Activated B cell treated with CpG ODN at 0.5 μM for 24 hours (primary cell): ENCODE results near the gene RNF125. TPM values are rescaled to one million over a fixed set of nuclear protein-coding genes. Genes with fewer than 3 reads are reported as not detected.

ENCODE experiments used
- ATAC-seq: fragments of 200-7000 bp; cut with Tn5 transposase; one replicate; pipeline ENCODE4 v1.10.0; 2021; ENCODE audit warnings: low read depth, mild to moderate bottlenecking, moderate library complexity
- CTCF ChIA-PET: fragments of 350-600 bp; sonication (Branson Sonifier 250); formaldehyde crosslinking; loops from one replicate; lab custom pipeline; 2021; ENCODE audit warnings: antibody characterized with exemption; lab: Charles Lee
- POLR2A ChIA-PET: fragments of 350-600 bp; sonication (Branson Sonifier 250); formaldehyde crosslinking; loops from one replicate; lab custom pipeline; 2021; ENCODE audit warnings: antibody characterized with exemption; lab: Charles Lee
- DNase-seq: peaks from one replicate; pipeline ENCODE4 v3.0.0; 2022
- H3K27ac Mint-ChIP-seq: one replicate; pipeline ENCODE4 v1.8.0; 2020; ENCODE audit warnings: mixed read lengths
- H3K27me3 Mint-ChIP-seq: one replicate; pipeline ENCODE4 v1.8.0; 2021; ENCODE audit warnings: mixed read lengths
- H3K36me3 Mint-ChIP-seq: one replicate; pipeline ENCODE4 v1.8.0; 2021; ENCODE audit warnings: low read depth, mixed read lengths
- H3K4me1 Mint-ChIP-seq: one replicate; pipeline ENCODE4 v1.8.0; 2021; ENCODE audit warnings: mixed read lengths
- H3K4me3 Mint-ChIP-seq: one replicate; pipeline ENCODE4 v1.8.0; 2020; ENCODE audit warnings: mild to moderate bottlenecking, mixed read lengths
- H3K9me3 Mint-ChIP-seq: one replicate; pipeline ENCODE4 v1.8.0; 2020; ENCODE audit warnings: mixed read lengths
- intact Hi-C: fragments of 100-400 bp; cut with micrococcal nuclease; formaldehyde crosslinking; loops from one replicate; pipeline ENCODE4 v1.15.1; 2024
- total RNA-seq: library from RNA; stranded (reverse); gene quantifications from 2 replicates; pipeline ENCODE4 v1.2.3, GENCODE V29; 2022
- TF ChIP-seq, protein P1 (sequence below): fragments of 200-600 bp; IDR thresholded peaks from one replicate; pipeline ENCODE4 v1.8.0; 2022; ENCODE audit warnings: antibody characterized with exemption, mild to moderate bottlenecking

The RNF125 gene
- total RNA-seq, 1 donor from 2014 or later = 2.1 TPM

DNA sequence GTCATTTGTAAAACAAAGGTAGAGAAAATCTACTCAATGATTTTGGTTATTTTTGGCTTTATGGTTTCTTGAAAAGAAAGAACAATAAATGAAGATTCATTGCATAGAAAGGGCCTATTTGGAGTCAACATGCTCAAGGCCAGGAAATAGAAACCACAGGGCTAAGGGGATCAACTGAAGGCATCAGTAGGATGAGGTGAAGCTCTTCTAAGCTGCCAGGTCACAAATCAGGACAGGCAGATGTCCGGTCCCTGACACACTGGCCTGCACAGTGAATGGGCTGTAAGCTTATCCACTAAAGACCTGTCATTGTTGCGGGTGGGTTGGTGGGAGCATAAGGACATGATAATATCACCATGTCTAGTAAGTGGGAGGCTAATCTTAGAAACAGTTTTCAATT is 41.4 kb downstream of the RNF125 start:
- TF ChIP-seq, protein P1, sequence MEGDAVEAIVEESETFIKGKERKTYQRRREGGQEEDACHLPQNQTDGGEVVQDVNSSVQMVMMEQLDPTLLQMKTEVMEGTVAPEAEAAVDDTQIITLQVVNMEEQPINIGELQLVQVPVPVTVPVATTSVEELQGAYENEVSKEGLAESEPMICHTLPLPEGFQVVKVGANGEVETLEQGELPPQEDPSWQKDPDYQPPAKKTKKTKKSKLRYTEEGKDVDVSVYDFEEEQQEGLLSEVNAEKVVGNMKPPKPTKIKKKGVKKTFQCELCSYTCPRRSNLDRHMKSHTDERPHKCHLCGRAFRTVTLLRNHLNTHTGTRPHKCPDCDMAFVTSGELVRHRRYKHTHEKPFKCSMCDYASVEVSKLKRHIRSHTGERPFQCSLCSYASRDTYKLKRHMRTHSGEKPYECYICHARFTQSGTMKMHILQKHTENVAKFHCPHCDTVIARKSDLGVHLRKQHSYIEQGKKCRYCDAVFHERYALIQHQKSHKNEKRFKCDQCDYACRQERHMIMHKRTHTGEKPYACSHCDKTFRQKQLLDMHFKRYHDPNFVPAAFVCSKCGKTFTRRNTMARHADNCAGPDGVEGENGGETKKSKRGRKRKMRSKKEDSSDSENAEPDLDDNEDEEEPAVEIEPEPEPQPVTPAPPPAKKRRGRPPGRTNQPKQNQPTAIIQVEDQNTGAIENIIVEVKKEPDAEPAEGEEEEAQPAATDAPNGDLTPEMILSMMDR = no peak
- H3K4me1 Mint-ChIP-seq = no peaks in the 10 kb centered on the region
- H3K36me3 Mint-ChIP-seq = peaks cover 10% of the 10 kb centered on the region
- ChIA-PET CTCF (no interaction called here), POLR2A (no interaction called here)
- no peak overlapping the region for H3K4me3 Mint-ChIP-seq
- H3K27me3 Mint-ChIP-seq = no peaks in the 10 kb centered on the region
- no peak overlapping the region for H3K27ac Mint-ChIP-seq
- intact Hi-C loops = no loop called here
- DNase-seq = no peak
- ATAC-seq = no peak
- H3K9me3 Mint-ChIP-seq = no peaks in the 10 kb centered on the region

DNA sequence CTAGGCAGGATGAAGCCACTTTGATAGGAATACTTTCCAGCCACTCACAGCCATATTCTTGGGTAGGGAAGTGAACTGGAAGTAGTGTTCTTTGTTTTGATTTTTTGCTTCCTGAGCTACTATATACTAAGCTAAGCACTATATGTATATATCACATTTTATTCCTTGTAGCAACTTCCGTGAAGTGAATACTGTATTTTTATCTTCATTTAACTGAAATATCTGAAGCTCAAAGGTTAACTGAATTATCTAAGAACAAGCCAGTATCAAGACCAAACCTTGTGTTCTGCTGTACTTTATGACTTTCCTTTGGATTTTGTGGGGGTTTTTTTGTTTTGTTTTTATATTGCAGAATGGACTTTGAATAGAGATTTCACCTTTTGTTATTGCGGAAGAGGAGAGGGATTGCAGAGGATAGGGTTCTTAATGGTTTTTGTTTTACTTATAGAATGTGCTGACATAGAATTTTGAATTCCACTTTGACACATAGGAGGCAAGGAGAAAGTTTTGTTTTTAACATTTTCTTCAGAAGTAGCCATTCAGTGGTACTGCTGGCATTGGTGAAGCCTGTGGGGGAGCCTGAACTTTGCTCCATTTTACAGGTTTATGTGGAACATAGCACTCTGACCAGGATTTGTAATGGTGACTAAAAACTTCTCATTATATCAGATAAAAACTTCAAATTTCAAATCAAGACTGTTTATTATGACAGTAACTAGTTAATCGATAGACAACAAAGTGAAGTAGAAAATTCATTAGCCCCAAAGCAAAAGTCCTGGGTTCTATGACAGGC is 48.9 kb downstream of the RNF125 start:
- Mint-ChIP-seq H3K9me3 (no peaks in the 10 kb centered on the region), H3K4me3 (no peak overlapping the region), H3K4me1 (no peaks in the 10 kb centered on the region), H3K27ac (no peak overlapping the region), H3K27me3 (no peaks in the 10 kb centered on the region), H3K36me3 (peaks cover 17% of the 10 kb centered on the region)
- no peak for ATAC-seq
- no peak for DNase-seq
- TF ChIP-seq, protein P1 = no peak
- CTCF ChIA-PET = no interaction called here
- POLR2A ChIA-PET = no interaction called here
- intact Hi-C loops = no loop called here

DNA sequence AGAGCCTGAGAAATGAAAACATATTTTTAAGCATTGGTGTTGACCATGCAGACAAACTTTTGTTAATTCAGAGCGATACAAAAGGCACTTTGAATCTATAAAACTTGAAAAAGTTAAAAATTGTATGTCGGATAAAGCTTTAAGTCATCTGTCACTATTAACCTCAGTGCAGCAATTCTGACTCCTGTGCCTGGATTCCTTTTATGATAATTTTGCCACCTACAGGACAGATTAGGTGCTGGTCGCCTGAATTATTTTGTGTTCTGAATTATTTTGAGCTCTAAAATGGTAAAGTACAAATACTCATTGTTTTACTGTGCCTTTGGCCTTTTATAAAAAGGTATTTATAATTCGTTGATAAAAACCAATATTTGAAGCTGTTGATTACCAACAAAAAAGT is 53.7 kb downstream of the RNF125 start:
- peaks cover 13% of the 10 kb centered on the region for H3K36me3 Mint-ChIP-seq
- H3K4me1 Mint-ChIP-seq = no peaks in the 10 kb centered on the region
- H3K27ac Mint-ChIP-seq = no peak overlapping the region
- TF ChIP-seq, protein P1 = no peak
- DNase-seq (no peak), ATAC-seq (peak; percentile 28)
- ChIA-PET POLR2A (interaction anchor here (0.6 to 1.8 kb wide), 7 partner anchors 12 to 163 kb away, joined by 3 to 13 read pairs (median 3); partner anchors contain the start of genes RNF138 and TRAPPC8), CTCF (interaction anchor here (0.7 to 2.8 kb wide), 17 partner anchors 11 to 642 kb away, joined by 3 to 25 read pairs (median 3); partner anchors contain the start of genes RNF125, RNF138 and TRAPPC8)
- H3K27me3 Mint-ChIP-seq = no peaks in the 10 kb centered on the region
- intact Hi-C loops = loop anchor here (1.0 to 2.0 kb wide), 4 partner anchors 18 to 332 kb away; partner anchors contain the start of genes RNF138 and TRAPPC8
- no peak overlapping the region for H3K4me3 Mint-ChIP-seq
- no peaks in the 10 kb centered on the region for H3K9me3 Mint-ChIP-seq

DNA sequence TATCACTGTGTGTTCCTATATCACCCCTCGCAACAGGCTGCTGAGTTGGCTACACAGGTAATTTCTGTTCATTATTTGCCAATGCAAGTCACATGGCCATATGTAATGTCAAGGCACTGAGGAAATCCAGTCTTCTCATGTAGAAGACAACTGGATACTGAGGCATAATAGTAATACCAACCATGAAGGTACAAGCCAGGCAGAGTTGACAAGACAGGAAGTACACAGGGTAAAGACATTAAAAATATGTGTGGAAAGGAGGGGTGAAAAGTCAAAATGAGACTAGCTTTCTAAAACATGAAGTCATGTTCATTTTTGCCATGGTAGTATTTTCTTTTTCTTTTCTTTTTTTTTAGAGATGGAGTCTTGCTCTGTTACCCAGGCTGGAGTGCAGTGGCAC is 55.6 kb downstream of the RNF125 start:
- Mint-ChIP-seq H3K4me3 (no peak overlapping the region), H3K27me3 (no peaks in the 10 kb centered on the region), H3K4me1 (no peaks in the 10 kb centered on the region), H3K9me3 (no peaks in the 10 kb centered on the region), H3K27ac (no peak overlapping the region), H3K36me3 (peaks cover 5% of the 10 kb centered on the region)
- TF ChIP-seq, protein P1 = no peak
- no peak for ATAC-seq
- intact Hi-C loops = no loop called here
- CTCF ChIA-PET = interaction anchor here (0.9 kb wide), 1 partner anchor 11 kb away, joined by 3 read pairs; no protein-coding TSS in a partner anchor
- POLR2A ChIA-PET = no interaction called here
- no peak for DNase-seq

DNA sequence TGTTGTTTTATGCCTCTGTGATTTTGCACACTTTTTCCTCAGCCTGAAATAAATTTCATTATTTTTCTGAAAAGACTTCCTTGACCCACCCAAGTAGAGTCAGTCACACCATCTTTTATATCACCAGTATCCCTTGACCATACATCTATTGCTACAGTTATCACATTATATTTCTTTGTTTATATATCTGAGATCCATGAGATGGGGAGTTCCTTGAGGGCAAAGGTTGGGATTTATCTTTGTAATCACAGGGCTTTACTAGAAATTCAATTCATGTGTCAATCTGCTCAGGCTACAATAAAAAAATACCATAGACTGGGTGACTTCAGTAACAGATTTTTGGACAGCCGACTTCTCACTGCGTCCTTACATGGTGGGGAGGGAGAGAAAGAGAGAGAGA is 60.2 kb downstream of the RNF125 start:
- intact Hi-C loops = no loop called here
- ATAC-seq (no peak), DNase-seq (no peak)
- Mint-ChIP-seq H3K36me3 (no peaks in the 10 kb centered on the region), H3K27ac (no peak overlapping the region), H3K27me3 (no peaks in the 10 kb centered on the region), H3K4me1 (peaks cover 9% of the 10 kb centered on the region), H3K9me3 (peaks cover 3% of the 10 kb centered on the region), H3K4me3 (no peak overlapping the region)
- TF ChIP-seq, protein P1 = no peak
- ChIA-PET POLR2A (interaction anchor here (1.6 to 2.0 kb wide), 2 partner anchors 13 to 60 kb away, joined by 4 to 8 read pairs; partner anchors contain the start of genes RNF125 and RNF138), CTCF (no interaction called here)
